ENCODE measurements around the gene ABCA4.

ABCA4 gene

GRCh38 chr1:94090761-94091160 lies 30.2 kb downstream of the ABCA4 start:
- no peaks in the 10 kb centered on the region for H3K9me3 Mint-ChIP-seq
- no peak overlapping the region for H3K4me3 Mint-ChIP-seq
- peaks cover 6% of the 10 kb centered on the region for H3K27me3 Mint-ChIP-seq (ENCODE audit: low read depth)
- H3K36me3 Mint-ChIP-seq (ENCODE audit: low read depth): no peaks in the 10 kb centered on the region
- peaks cover 13% of the 10 kb centered on the region for H3K4me1 Mint-ChIP-seq (ENCODE audit: low read depth)
- no peak overlapping the region for H3K27ac Mint-ChIP-seq

- no peak overlapping the region for H3K4me3 Mint-ChIP-seq
- H3K27me3 Mint-ChIP-seq (ENCODE audit: low read depth): peaks cover 26% of the 10 kb centered on the region
- H3K9me3 Mint-ChIP-seq: no peaks in the 10 kb centered on the region
- peaks cover 6% of the 10 kb centered on the region for H3K4me1 Mint-ChIP-seq (ENCODE audit: low read depth)
- H3K27ac Mint-ChIP-seq: no peak overlapping the region
- no peaks in the 10 kb centered on the region for H3K36me3 Mint-ChIP-seq (ENCODE audit: low read depth)
Observed at GRCh38 chr1:94087193-94087592, 33.8 kb downstream of the ABCA4 start.

DNA sequence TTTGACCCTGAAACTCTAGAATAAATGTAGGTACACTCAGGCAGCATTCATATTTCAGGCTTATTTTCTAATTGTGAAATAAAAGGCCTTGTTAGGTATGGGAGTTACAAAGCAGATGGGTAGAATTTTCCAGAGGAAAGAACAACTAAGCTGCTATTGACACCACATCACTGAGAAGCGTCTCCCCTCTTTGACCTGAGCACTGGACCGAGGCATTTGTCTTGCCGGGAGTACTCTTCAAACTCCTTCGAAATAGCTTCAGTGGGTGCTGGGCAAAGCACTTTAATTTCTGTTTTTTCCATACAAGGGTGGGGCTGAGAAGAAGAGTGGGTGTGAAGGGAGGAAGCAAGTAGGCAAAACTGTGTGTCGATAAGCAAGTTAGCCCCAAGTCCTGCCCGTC lies 36.4 kb downstream of the ABCA4 start:
- Mint-ChIP-seq H3K36me3 (ENCODE audit: low read depth) (no peaks in the 10 kb centered on the region), H3K4me3 (no peak overlapping the region), H3K9me3 (no peaks in the 10 kb centered on the region), H3K27ac (no peak overlapping the region), H3K4me1 (ENCODE audit: low read depth) (no peaks in the 10 kb centered on the region), H3K27me3 (ENCODE audit: low read depth) (peaks cover 26% of the 10 kb centered on the region)

- Mint-ChIP-seq H3K36me3 (ENCODE audit: low read depth) (no peaks in the 10 kb centered on the region), H3K27me3 (ENCODE audit: low read depth) (peaks cover 26% of the 10 kb centered on the region), H3K4me1 (ENCODE audit: low read depth) (no peaks in the 10 kb centered on the region), H3K27ac (no peak overlapping the region), H3K4me3 (no peak overlapping the region), H3K9me3 (no peaks in the 10 kb centered on the region)
Observed at GRCh38 chr1:94084085-94084484, 36.9 kb downstream of the ABCA4 start.

DNA sequence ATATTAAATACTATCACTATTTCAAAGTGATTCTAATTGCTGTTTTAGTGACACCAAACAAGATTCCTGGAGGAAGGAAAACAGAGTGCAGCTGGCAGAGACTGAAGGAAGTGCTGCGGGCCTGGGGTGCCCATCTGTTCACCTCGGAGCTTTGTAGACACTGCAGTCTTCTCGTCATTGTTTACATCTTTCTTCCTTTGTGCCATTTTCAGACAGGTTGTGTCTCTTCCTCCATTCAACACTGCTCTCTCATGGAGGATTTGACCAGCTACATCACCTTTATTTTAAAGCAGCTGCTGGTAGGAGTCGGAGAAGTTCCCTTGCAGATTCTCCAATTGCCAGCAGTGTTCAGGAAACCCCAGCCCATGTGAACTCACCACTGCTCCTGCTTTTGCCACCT lies 37.3 kb downstream of the ABCA4 start:
- H3K27me3 Mint-ChIP-seq (ENCODE audit: low read depth): peaks cover 26% of the 10 kb centered on the region
- H3K4me3 Mint-ChIP-seq: no peak overlapping the region

DNA sequence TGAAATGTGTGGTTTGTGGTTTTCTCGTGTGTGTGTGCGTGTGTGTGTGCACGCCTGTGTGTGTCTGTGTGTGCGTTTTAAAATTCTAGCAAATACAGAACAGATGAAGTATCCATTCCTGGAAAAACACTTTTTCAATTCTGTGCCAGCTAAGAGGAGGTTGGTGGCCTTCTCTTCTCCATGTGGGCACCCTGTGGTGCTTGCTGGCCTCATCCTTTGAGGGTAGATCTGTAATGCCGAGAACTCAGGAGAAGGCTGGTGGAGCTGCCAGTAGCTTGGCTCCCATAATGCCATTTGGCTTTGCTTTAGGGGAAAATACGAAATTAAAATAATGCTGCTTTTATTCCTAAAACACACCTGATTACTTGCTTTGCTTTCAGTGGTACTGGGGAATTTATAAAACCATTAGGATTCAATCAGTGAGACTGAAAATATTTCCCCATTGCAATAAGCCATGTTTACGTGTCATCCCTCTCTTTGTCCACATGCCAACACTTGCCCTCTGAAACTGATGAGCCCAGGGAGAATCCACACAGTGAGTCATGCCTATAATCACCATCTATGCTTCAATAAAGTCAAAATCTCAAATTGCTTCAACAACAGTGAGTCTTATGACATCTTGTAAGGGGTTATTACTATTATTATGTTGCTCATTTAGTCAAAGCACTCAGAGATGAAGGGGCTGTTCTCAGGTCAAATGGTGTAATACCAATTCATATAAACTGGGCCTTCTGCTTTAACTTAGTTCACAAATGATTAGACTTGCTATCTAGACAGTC lies 39.2 kb downstream of the ABCA4 start:
- Mint-ChIP-seq H3K4me1 (ENCODE audit: low read depth) (no peaks in the 10 kb centered on the region), H3K36me3 (ENCODE audit: low read depth) (no peaks in the 10 kb centered on the region), H3K27me3 (ENCODE audit: low read depth) (peaks cover 22% of the 10 kb centered on the region), H3K4me3 (no peak overlapping the region), H3K9me3 (no peaks in the 10 kb centered on the region), H3K27ac (no peak overlapping the region)

More for the DNA sequence above, 37.3 kb downstream of the ABCA4 start:
- no peak overlapping the region for H3K27ac Mint-ChIP-seq
- H3K36me3 Mint-ChIP-seq (ENCODE audit: low read depth): no peaks in the 10 kb centered on the region
- H3K9me3 Mint-ChIP-seq: no peaks in the 10 kb centered on the region
- no peaks in the 10 kb centered on the region for H3K4me1 Mint-ChIP-seq (ENCODE audit: low read depth)

DNA sequence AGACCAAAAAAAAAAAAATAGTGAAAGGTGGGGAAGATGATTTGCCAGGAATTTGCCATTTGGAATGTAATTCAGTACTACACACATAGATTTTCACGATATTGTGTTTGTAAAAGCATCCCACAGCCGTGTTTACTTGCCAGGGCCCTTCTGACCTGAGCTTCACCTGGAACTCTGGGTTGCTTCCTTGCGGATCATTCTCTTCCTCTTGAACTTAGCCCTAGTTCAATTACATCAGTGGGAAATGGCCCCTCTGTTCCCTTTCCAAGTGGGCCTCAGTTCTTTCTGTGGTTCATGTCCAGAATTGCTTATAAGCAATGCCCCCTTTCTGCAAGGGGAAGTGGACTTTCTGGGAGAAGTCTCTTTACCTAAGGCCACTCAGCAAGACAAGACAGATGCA lies 41.0 kb downstream of the ABCA4 start:
- Mint-ChIP-seq H3K9me3 (no peaks in the 10 kb centered on the region), H3K36me3 (ENCODE audit: low read depth) (no peaks in the 10 kb centered on the region), H3K4me3 (no peak overlapping the region), H3K27me3 (ENCODE audit: low read depth) (peaks cover 18% of the 10 kb centered on the region), H3K4me1 (ENCODE audit: low read depth) (no peaks in the 10 kb centered on the region), H3K27ac (no peak overlapping the region)

DNA sequence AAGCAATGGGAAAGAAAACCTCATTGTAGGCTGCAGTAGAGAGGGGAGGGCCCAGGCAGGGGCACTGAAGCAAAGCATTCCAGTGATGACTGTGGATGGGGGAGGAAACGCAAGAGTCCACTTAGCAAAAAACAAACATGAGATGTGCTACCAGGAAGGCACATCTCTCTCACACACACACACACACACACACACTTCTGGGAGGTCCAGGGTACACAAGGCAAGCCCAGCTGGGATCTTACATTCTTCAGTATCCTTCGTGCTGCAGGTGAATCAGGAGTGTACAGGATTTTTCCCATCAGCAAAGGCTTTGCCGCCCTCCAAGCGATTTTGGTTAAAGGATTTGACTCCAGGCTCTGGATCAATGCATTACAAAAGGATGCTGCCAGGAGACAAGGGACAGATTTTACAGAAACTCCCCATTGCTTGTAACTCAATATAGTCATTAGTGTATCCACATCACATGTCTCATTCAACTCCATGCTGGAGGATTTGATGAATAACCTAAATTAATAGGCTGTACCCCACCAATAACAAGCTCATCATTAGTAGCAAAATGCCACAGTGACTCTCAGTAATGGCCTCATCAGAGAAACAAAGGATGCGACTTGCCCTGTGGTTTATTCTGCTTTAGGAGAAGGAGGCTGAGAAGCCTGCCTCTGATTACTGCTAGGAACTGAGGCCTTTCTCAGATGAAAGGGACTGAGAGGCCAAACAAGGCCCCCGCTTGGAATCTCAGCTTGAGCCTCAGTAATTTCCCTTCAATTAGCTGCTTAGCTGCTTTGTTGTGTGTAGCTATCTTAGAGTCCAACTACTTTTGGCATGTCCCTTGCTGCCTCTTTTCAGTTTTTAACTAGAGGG lies 41.6 kb downstream of the ABCA4 start:
- no peak overlapping the region for H3K27ac Mint-ChIP-seq
- peaks cover 18% of the 10 kb centered on the region for H3K27me3 Mint-ChIP-seq (ENCODE audit: low read depth)
- no peaks in the 10 kb centered on the region for H3K4me1 Mint-ChIP-seq (ENCODE audit: low read depth)
- no peak overlapping the region for H3K4me3 Mint-ChIP-seq
- no peaks in the 10 kb centered on the region for H3K9me3 Mint-ChIP-seq
- no peaks in the 10 kb centered on the region for H3K36me3 Mint-ChIP-seq (ENCODE audit: low read depth)

DNA sequence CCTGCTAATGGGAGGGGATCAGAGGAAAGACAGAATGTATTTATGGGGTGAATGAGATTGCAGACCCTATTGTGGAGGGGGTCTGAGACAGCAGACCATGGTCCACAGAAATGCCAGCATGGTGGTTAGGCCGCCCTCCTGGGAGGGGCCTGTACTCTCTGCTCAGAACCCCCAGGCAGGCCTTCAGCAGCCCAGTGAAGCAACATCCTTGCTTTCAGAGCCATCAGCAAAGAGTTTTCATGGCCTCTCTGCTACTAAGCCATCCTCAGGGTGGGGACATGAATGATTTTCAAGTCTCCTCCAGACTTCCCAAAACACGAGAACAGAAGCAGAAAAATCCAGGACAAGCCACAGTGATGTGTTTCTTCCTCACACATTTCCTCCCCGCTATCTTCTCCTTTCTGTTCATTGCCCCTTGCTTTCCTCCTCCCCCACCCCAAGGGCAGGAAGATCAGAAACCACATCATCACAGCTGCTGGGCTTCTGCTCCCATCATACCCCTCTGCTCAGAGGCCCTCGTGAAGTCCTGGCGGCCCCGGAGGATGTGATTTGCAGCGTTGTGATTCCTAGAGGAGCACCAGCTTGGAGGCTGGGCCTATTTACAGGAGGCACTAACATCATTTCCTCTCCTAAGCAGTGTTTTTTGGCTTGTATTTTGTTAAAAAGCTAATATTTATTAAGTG lies 48.0 kb downstream of the ABCA4 start:
- no peaks in the 10 kb centered on the region for H3K9me3 Mint-ChIP-seq
- H3K4me1 Mint-ChIP-seq (ENCODE audit: low read depth): peaks cover 5% of the 10 kb centered on the region
- H3K27ac Mint-ChIP-seq: no peak overlapping the region
- H3K4me3 Mint-ChIP-seq: no peak overlapping the region
- H3K36me3 Mint-ChIP-seq (ENCODE audit: low read depth): no peaks in the 10 kb centered on the region
- peaks cover 10% of the 10 kb centered on the region for H3K27me3 Mint-ChIP-seq (ENCODE audit: low read depth)

DNA sequence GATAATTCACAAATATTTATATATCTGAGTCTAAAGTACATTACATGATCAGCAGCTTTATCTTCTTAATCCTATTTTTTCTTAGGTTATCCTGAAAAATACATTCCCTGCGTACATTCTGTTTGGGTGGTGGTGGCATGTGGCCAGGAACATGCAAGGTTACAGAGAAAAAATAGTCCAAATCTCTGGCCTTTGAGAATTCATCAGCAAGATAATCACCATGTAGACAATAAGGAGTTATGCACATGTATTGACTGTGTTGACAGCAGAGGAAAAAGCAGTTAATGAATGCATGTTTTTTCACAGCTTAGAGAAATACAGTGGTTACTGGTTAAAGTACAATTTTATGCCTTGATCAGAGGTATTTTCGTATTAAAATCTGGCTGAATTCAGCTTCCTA lies 49.0 kb downstream of the ABCA4 start:
- Mint-ChIP-seq H3K36me3 (ENCODE audit: low read depth) (no peaks in the 10 kb centered on the region), H3K9me3 (no peaks in the 10 kb centered on the region), H3K27me3 (ENCODE audit: low read depth) (peaks cover 10% of the 10 kb centered on the region), H3K4me1 (ENCODE audit: low read depth) (peaks cover 5% of the 10 kb centered on the region), H3K27ac (no peak overlapping the region), H3K4me3 (no peak overlapping the region)

GRCh38 chr1:94071391-94071790 lies 49.6 kb downstream of the ABCA4 start:
- Mint-ChIP-seq H3K9me3 (no peaks in the 10 kb centered on the region), H3K27ac (no peak overlapping the region), H3K36me3 (ENCODE audit: low read depth) (no peaks in the 10 kb centered on the region), H3K27me3 (ENCODE audit: low read depth) (peaks cover 9% of the 10 kb centered on the region), H3K4me3 (no peak overlapping the region), H3K4me1 (ENCODE audit: low read depth) (peaks cover 5% of the 10 kb centered on the region)

DNA sequence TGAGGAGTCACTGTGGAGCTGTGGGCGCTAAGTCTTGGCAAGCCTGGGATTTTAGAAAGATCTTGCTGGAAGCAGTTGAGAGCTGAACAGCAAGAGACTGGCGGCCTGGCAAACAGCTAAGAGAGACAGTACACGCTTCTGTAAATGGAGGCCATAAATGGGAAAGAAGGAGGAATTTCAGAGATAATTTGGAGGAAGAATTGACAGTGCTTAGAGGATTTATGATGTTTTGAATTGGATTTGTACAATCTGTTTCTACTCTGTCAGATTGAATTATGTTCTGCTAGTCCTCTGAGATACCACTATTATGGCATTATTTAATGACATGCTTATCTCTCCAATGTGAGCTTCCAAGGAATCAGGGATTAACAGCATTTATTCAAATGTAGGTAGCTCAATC lies 50.1 kb downstream of the ABCA4 start:
- Mint-ChIP-seq H3K36me3 (ENCODE audit: low read depth) (no peaks in the 10 kb centered on the region), H3K27me3 (ENCODE audit: low read depth) (peaks cover 4% of the 10 kb centered on the region), H3K9me3 (no peaks in the 10 kb centered on the region), H3K27ac (no peak overlapping the region), H3K4me3 (no peak overlapping the region), H3K4me1 (ENCODE audit: low read depth) (peaks cover 5% of the 10 kb centered on the region)

DNA sequence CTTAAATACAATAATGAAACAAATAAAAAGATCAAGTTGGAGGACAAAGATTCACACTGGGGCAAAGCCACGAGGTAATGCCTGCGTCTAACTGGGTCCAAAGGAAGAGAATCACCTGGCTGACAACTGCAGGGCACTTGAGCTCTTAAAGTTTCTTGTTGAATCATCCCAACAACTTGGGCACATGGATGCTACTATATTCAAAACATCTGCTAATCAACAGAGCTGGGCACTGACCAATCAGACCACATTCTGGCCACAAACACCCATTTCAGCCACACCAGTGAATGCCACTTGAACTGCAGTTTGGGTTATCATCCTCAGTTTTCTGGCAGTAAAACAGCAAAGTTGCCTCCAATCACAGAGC lies 51.0 kb downstream of the ABCA4 start:
- Mint-ChIP-seq H3K9me3 (no peaks in the 10 kb centered on the region), H3K4me1 (ENCODE audit: low read depth) (peaks cover 5% of the 10 kb centered on the region), H3K27ac (no peak overlapping the region), H3K27me3 (ENCODE audit: low read depth) (peaks cover 3% of the 10 kb centered on the region), H3K36me3 (ENCODE audit: low read depth) (no peaks in the 10 kb centered on the region), H3K4me3 (no peak overlapping the region)

DNA sequence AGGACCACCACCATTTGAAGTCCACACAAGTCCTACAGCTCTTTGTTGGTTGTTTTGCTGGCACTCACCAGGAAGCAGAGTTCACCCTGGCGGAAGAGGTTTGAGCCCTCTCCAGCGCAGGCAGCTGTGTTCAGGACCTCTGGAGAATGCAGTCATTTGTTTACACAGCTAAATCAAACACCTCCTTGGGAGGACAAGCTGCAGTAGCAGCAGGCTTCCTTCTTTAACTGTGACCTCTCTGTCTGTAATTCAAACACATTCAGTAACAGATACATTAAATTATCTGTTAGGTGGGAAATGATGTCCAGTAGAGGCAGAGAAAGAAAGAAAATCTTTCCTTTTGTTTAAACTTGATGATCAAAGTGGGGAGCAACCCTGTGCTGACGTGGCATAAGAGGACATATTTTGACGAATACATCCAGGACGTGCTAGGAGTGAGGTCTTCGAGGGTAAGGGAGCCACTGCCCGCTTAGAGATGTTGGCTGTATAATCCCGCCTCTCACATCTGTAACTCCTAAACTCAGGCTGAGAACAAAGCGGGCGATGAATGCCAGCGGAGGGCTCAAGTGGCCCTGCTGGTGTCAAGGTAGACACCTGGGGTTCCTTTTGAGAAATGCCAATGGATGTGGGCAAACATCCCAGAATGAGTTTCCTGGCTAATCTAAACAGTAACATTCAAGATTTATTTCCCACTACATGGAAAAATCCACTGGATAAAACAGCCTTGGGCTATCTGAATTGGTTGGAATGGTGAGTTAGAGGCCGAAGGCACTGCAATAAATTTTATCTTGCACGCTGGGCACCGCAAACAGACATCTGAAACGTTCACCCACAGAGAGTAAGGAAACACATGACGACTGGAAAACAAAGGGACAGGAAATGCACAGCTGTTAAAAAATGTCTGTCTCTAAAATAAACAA lies 51.7 kb downstream of the ABCA4 start:
- H3K4me3 Mint-ChIP-seq: no peak overlapping the region
- no peaks in the 10 kb centered on the region for H3K9me3 Mint-ChIP-seq
- no peaks in the 10 kb centered on the region for H3K36me3 Mint-ChIP-seq (ENCODE audit: low read depth)
- no peaks in the 10 kb centered on the region for H3K27me3 Mint-ChIP-seq (ENCODE audit: low read depth)
- H3K4me1 Mint-ChIP-seq (ENCODE audit: low read depth): peaks cover 5% of the 10 kb centered on the region
- no peak overlapping the region for H3K27ac Mint-ChIP-seq
